HG03575 (cell line): ENCODE results near the gene BABAM2.
"Not testable (repeated sequence)": the region's sequence is repeated elsewhere in the genome, so short reads cannot be mapped to it uniquely, and the experiment has no call there.

ENCODE experiments used
- ATAC-seq: cut with Tn5 transposase; IDR thresholded peaks from one replicate; pipeline ENCODE4 v1.9.1; 2021; ENCODE audit not compliant: unreplicated experiment, insufficient number of reproducible peaks, low FRiP score; ENCODE audit errors: extremely low read depth

Gene BABAM2

GRCh38 chr2:27964067-27964466, 73.5 kb downstream of the BABAM2 start:
- no peak for ATAC-seq

GRCh38 chr2:27965841-27966240, 75.3 kb downstream of the BABAM2 start:
- ATAC-seq: no peak

DNA sequence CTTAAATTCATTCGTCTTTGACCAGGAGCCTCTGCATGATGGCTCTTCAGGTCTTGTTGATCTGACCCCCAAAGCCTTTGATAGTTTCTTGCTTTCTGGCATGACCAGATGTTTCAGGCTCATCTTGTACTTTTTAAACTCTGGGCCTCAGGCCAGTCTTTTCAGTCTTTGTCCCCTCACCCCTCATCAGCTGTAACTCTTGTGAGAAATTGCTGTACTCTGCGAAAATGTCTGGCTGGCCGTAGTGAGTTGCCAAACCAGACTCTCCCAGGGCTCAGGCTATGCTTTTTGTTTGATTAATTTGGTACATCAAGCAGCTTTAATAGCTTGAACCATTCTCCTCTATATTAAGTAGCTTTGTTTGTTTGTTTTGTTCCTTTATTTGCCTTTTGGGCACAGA, 75.9 kb downstream of the BABAM2 start:
- no peak for ATAC-seq

- no peak for ATAC-seq
Measured at GRCh38 chr2:27967076-27967475, 76.5 kb downstream of the BABAM2 start.

GRCh38 chr2:27968045-27968444, 77.5 kb downstream of the BABAM2 start:
- not testable (repeated sequence) for ATAC-seq

GRCh38 chr2:27968957-27969356, 78.4 kb downstream of the BABAM2 start:
- ATAC-seq: not testable (repeated sequence)

- ATAC-seq: no peak
Measured at GRCh38 chr2:27972311-27972710, 81.8 kb downstream of the BABAM2 start.

DNA sequence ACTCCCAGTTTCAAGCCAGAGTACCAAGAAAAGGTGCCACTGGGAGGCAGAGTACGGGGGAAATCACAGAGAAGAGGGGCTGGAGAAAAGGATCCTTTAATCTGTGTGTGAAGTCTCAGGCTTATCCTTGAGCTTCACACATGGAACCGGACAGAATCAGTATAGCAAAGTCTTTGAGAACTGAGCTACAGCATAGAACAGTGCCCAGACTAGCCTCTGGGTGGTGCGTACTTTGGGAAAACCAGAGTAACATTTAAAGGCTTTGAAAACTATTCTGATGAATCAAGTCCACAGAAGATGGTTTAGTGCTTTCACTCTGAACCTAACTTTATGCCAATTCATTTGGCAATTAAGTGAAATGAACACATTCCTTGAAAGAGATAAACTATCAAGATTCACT, 83.1 kb downstream of the BABAM2 start:
- ATAC-seq: no peak

DNA sequence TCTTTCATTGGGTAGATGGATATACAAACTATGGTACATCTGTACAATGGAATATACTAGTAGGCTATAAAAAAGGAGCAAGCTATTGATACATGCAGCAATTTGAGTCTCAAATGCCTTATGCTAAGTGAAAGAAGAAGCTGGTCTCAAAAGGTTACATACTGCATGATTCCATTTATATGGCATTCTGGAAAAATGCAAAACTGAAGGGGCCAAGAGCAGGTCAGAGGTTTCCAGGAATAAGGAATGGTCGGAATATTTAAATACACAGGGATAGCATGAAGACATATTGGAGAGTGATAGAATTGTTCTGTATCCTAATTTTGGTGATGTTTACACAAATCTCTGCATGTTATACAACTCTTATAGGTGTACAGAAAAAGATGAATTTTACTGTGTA, 85.8 kb downstream of the BABAM2 start:
- no peak for ATAC-seq

DNA sequence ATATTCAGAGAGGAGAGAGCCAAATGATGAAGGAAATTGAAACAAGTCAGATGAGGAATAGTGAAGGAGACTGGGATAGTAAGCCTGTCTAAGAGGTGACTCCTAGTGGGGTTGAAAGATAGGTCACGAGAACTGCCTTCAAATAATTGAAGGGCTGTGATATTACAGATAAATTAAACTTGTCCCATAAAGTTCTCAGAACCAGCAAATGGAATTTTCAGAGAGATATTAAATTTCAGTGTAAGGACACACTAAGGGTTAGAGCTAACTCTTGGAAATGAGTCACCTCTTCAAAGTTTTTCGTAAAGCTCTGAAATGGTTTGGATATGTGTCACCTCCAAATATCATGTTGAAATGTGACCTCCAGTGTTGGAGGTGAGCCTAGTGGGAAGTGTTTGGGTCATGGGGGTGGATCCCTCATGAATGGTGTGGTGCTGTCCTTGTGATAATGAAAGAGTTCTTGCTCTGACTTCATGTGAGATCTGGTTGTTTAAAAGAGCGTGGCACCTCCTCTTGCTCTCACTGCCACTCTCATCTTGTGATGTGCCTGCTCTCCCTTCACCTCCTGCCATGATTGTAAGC, 87.3 kb downstream of the BABAM2 start:
- no peak for ATAC-seq

DNA sequence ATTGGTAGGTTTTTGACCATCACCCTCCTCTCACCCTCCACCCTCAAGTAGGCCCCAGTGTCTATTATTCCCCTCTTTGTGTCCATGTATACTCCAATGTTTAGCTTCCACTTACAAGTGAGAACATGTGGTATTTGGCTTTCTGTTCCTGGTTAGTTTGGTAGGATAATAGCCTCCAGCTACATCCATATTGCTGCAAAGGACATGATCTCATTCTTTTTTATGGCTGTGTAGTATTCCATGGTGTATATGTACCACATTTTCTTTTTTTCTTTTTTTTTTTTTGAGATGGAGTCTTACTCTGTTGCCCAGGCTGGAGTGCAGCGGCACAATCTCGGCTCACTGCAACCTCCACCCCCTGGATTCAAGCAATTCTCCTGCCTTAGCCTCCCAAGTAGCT, 88.2 kb downstream of the BABAM2 start:
- not testable (repeated sequence) for ATAC-seq

GRCh38 chr2:27980242-27980641, 89.7 kb downstream of the BABAM2 start:
- no peak for ATAC-seq

DNA sequence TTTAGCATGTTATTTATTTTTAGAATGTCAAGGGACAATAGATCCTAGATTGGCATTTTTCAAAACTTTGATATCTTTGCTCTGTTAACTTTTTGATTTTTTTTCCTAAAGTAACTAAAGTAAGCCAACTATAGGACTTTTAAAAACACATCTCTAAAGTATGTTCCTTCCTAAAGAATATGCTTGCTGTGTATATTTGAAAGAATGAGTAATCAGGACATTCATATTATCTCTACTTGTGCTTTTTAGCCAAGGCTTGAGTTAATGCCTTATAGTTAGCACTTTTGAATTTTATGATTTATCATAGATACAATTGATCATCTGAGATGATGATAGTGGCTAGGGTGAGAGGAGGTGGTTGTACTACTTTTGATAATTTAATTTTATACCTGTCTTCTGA, 93.6 kb downstream of the BABAM2 start:
- no peak for ATAC-seq

- no peak for ATAC-seq
Measured at GRCh38 chr2:27988306-27988705, 97.8 kb downstream of the BABAM2 start.

- no peak for ATAC-seq
Measured at GRCh38 chr2:27988718-27989117, 98.2 kb downstream of the BABAM2 start.

DNA sequence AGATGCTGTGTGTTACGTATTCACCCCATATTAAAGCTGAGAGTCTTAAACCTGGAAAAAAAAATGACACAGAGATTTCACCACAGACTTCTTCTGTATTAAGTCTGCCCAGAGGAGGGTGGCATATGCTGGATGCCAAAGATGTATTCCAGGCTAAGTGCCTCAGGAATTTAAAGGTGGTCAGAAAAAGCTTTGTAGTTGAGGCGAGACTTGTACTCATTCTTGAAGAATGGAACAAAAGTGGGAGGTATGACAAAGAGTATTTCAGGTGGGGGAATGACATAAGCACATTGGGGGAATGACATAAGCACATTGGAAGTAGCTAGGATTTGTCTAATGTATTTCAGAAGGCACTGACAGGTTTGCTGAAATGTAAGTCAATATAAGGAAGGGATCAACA, 98.6 kb downstream of the BABAM2 start:
- no peak for ATAC-seq

- no peak for ATAC-seq
Measured at GRCh38 chr2:27990030-27990590, 99.6 kb downstream of the BABAM2 start.

- ATAC-seq: no peak
Measured at GRCh38 chr2:27991146-27991545, 100.6 kb downstream of the BABAM2 start.

DNA sequence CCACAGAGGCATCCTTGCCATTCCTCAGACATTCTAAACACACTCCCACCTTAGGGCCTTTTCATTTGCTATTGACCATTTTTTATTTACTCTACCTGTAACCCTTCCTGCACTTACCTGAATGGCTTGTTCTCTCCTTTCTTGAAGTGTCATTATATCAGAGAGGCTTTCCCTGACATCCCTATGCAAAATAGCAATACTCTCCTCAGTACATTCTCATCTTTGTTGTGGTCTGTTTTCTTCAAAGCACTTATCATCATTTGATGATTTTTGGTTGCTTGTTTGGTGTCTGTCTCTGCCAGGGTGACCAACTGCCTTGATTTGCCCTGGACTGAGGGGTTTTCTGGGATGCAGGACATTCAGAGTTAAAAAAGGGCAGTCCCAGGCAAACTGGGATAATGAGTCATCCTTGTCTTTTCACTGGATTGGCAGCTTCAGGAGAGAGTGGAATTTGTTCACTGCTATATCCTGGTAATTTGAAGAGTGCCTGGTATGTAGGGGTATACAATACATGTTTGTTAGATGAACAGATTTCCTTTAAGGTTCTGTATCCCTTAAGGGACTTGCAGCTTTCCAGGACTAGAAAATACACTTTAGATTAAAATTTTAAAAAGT, 102.4 kb downstream of the BABAM2 start:
- ATAC-seq: no peak

DNA sequence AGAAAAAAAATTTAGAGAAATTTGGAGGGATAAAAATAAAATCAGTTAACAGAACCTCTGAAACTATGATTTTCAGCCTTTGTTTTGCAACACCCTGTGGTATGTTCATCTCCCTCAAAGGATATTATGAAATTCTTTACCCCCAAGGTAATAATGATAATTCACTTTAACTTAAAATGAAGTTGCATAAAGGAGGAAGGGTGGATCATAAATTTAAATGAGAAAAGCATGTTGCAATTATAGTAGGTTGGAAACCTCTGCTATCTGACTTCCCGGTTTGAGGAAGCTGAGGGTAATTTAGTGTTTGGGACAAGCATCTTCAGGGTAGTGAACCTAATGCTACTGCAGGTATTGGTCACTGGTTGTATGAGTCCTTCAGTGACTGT, 102.9 kb downstream of the BABAM2 start:
- ATAC-seq: no peak
